NT2/D1 (cell line): ENCODE measurements around the gene PATL2.
A peak's percentile ranks its signal among the peaks of the same experiment; 100 is the strongest.

Experiments used
- DNase-seq: peaks from one replicate; pipeline ENCODE4 v3.0.0-alpha.2; 2011; ENCODE audit warnings: low read depth, low spot score
- H3K27me3 ChIP-seq: 2 replicates; pipeline ENCODE4 v1.6.0; 2011; ENCODE audit warnings: mild to moderate bottlenecking; ENCODE audit not compliant: insufficient read length, insufficient read depth
- H3K36me3 ChIP-seq: 2 replicates; pipeline ENCODE4 v1.6.1; 2011; ENCODE audit warnings: mild to moderate bottlenecking, low read length, mixed read lengths; ENCODE audit not compliant: insufficient read depth, insufficient read length
- H3K4me1 ChIP-seq: 2 replicates; pipeline ENCODE4 v1.5.1; 2011; ENCODE audit not compliant: insufficient read depth, insufficient read length
- H3K4me3 ChIP-seq: 2 replicates; pipeline ENCODE4 v1.5.1; 2011; ENCODE audit warnings: low read depth; ENCODE audit not compliant: insufficient read length
- H3K9ac ChIP-seq: 2 replicates; pipeline ENCODE4 v1.6.0; 2011; ENCODE audit warnings: low read depth; ENCODE audit not compliant: insufficient read length
- H3K9me3 ChIP-seq: 2 replicates; pipeline ENCODE4 v1.5.1; 2011; ENCODE audit warnings: mild to moderate bottlenecking, low read length; ENCODE audit not compliant: insufficient read depth
- SUZ12 ChIP-seq: IDR thresholded peaks from 2 replicates; pipeline ENCODE4 v1.6.1; 2011; ENCODE audit not compliant: insufficient read length, insufficient read depth; ENCODE audit errors: extremely low read depth
- YY1 ChIP-seq: IDR thresholded peaks from 2 replicates; pipeline ENCODE4 v1.6.1; 2011; ENCODE audit not compliant: insufficient read length, insufficient read depth
- ZNF274 ChIP-seq: IDR thresholded peaks from 2 replicates; pipeline ENCODE4 v1.6.1; 2011; ENCODE audit warnings: mild to moderate bottlenecking, low read depth, low read length

Gene PATL2

DNA sequence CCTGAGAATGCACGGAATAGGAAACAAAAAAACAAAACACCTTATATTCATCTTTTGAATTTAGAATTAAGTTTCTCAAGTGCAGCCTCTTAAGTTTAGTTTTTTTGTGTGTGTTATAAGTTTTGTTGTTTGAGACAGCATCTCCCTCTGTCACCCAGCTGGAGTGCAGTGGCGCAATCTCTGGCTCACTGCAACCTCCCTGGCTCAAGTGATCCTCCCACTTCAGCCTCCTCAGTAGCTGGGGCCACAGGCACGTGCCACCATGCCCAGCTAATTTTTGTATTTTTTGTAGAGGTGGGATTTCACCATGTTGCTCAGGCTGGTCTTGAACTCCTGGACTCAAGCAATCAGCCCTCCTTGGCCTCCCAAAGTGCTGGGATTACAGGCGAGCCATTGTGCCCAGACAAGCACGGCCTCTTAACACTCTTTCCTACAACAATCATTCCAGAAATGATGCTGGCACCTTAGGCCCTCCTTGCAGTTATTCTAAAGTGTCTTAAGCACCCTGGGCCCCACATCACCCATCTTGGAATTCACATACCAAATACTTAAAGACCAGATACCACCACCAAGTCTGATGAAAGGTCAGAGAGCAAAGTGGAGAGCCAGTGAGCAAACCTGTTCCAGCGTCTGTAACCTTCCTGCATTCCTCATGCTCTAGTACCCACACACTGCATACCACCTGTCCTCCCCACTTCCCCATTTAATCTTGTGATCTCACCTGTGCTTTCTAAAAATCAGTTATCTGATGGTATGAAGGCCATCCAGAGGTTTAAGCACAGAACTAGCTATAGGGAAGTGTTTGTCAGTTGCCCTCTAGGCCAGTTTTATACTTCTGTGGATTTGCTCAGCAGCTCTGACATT, 40.8 kb downstream of the PATL2 start:
- H3K4me3 ChIP-seq = no peak overlapping the region
- no peak overlapping the region for H3K9ac ChIP-seq
- H3K27me3 ChIP-seq = no peaks in the 10 kb centered on the region
- H3K36me3 ChIP-seq = no peaks in the 10 kb centered on the region
- no peaks in the 10 kb centered on the region for H3K4me1 ChIP-seq
- DNase-seq = no peak
- no peaks in the 10 kb centered on the region for H3K9me3 ChIP-seq
- no peak for TF ChIP-seq ZNF274
- TF ChIP-seq SUZ12 = no peak
- TF ChIP-seq YY1 = no peak

DNA sequence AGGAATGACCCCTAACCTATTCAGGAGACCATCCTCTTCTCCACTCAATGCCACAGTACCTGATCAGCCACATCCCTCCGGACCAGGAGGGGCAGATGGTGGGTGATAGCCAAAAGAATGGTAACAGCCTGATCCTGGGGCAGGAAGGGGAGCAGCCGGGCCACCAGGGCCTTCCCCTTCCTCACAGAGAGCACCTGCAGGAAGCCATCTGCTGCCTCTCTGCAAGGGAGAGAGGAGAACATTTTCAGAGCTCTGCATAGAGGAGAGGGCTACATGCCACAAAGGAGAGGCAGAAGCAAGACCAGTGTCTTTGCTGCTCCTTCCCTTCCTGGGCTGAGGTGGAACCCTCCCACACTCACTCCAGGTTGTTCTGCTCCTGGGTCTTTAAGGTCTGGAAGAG, 42.2 kb downstream of the PATL2 start:
- TF ChIP-seq YY1 (no peak), SUZ12 (no peak), ZNF274 (no peak)
- no peaks in the 10 kb centered on the region for H3K4me1 ChIP-seq
- no peak overlapping the region for H3K9ac ChIP-seq

GRCh38 chr15:44667039-44667360, 44.1 kb downstream of the PATL2 start:
- Histone ChIP-seq H3K27me3 (no peaks in the 10 kb centered on the region), H3K36me3 (no peaks in the 10 kb centered on the region), H3K9me3 (no peaks in the 10 kb centered on the region), H3K9ac (no peak overlapping the region), H3K4me1 (no peaks in the 10 kb centered on the region), H3K4me3 (no peak overlapping the region)
- no peak for DNase-seq
- TF ChIP-seq YY1 (no peak), SUZ12 (no peak), ZNF274 (no peak)

More for the DNA sequence above, 42.2 kb downstream of the PATL2 start:
- H3K4me3 ChIP-seq = no peak overlapping the region
- H3K27me3 ChIP-seq = no peaks in the 10 kb centered on the region
- no peaks in the 10 kb centered on the region for H3K9me3 ChIP-seq
- H3K36me3 ChIP-seq = no peaks in the 10 kb centered on the region
- DNase-seq = no peak

- Histone ChIP-seq H3K36me3 (no peaks in the 10 kb centered on the region), H3K27me3 (no peaks in the 10 kb centered on the region), H3K9me3 (no peaks in the 10 kb centered on the region), H3K4me1 (no peaks in the 10 kb centered on the region), H3K4me3 (no peak overlapping the region), H3K9ac (no peak overlapping the region)
- TF ChIP-seq YY1 (no peak), ZNF274 (no peak), SUZ12 (no peak)
- no peak for DNase-seq
These were observed 44.7 kb downstream of the PATL2 start for GRCh38 chr15:44666210-44667038.

GRCh38 chr15:44663410-44664308, 47.5 kb downstream of the PATL2 start, which contains the start of gene SPG11:
TSS of gene SPG11 (minus strand) at chr15:44663662. CDS start at chr15:44663647, 15 bp downstream.
- Histone ChIP-seq H3K4me1 (no peaks in the 10 kb centered on the region), H3K27me3 (no peaks in the 10 kb centered on the region), H3K9ac (peak within 1 kb of the TSS; percentile 98), H3K9me3 (no peaks in the 10 kb centered on the region), H3K4me3 (peak within 1 kb of the TSS; percentile 93), H3K36me3 (peaks cover 16% of the 10 kb centered on the region)
- peak; percentile 94 for DNase-seq
- TF ChIP-seq ZNF274 (no peak), YY1 (peak; percentile 84)

- Histone ChIP-seq H3K9ac (peak overlapping the region; percentile 98), H3K27me3 (no peaks in the 10 kb centered on the region), H3K4me1 (no peaks in the 10 kb centered on the region), H3K9me3 (no peaks in the 10 kb centered on the region), H3K4me3 (peak overlapping the region; percentile 93), H3K36me3 (peaks cover 16% of the 10 kb centered on the region)
- TF ChIP-seq YY1 = no peak
- no peak for TF ChIP-seq SUZ12
- no peak for TF ChIP-seq ZNF274
- DNase-seq = peak; percentile 1
These were observed 48.4 kb downstream of the PATL2 start for GRCh38 chr15:44662478-44663409.
